Measurements from ENCODE around the gene NLRC5.

DNA sequence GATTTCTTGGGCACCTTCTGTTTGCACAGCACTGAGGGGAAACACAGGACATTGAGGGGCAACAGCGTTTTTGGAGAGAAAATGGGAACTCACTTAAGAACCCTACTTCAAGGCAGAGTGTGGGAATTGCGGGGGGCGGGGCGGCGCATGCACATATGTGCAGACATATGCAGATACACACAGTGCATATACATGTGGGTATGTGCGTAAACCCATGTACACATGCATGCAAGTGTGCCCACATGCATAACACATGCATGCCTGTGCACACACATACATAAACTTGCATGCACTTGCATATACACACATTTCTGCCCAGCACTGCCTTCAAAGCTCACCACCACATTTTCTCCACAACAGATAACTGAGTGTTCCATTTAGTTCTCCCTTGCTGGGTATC lies 32.4 kb downstream of the NLRC5 start:
- TF ChIP-seq, protein P1, sequence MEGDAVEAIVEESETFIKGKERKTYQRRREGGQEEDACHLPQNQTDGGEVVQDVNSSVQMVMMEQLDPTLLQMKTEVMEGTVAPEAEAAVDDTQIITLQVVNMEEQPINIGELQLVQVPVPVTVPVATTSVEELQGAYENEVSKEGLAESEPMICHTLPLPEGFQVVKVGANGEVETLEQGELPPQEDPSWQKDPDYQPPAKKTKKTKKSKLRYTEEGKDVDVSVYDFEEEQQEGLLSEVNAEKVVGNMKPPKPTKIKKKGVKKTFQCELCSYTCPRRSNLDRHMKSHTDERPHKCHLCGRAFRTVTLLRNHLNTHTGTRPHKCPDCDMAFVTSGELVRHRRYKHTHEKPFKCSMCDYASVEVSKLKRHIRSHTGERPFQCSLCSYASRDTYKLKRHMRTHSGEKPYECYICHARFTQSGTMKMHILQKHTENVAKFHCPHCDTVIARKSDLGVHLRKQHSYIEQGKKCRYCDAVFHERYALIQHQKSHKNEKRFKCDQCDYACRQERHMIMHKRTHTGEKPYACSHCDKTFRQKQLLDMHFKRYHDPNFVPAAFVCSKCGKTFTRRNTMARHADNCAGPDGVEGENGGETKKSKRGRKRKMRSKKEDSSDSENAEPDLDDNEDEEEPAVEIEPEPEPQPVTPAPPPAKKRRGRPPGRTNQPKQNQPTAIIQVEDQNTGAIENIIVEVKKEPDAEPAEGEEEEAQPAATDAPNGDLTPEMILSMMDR (IDR thresholded peaks at IDR 0.05; ENCODE audit: low read depth, low read length), result no peak
- TF ChIP-seq MYC (IDR thresholded peaks at IDR 0.05; ENCODE audit: low read depth, low read length) (no peak), MAX (IDR thresholded peaks at IDR 0.05; ENCODE audit: low read depth, low read length) (no peak), POLR2A (IDR thresholded peaks at IDR 0.05; ENCODE audit: extremely low read depth, insufficient read length) (no peak)

All from NB4 (cell line).